Activated CD4-positive, alpha-beta memory T cell treated with anti-CD3 and anti-CD28 coated beads for 36 hours (primary cell): ENCODE data around the gene ATF7IP. TPM values are rescaled to one million over a fixed set of nuclear protein-coding genes. Genes with fewer than 3 reads are reported as not detected.
"Not testable (repeated sequence)": the region's sequence is repeated elsewhere in the genome, so short reads cannot be mapped to it uniquely, and the experiment has no call there.

ENCODE experiments used
- CTCF ChIA-PET: fragments of 350-600 bp; sonication (Branson Sonifier 250); formaldehyde crosslinking; loops from one replicate; lab custom pipeline; 2021; ENCODE audit warnings: antibody characterized with exemption, inconsistent platforms; lab: Charles Lee
- POLR2A ChIA-PET: fragments of 350-600 bp; sonication (Branson Sonifier 250); formaldehyde crosslinking; loops from one replicate; lab custom pipeline; 2021; ENCODE audit warnings: antibody characterized with exemption; lab: Charles Lee
- DNase-seq: peaks from one replicate; pipeline ENCODE4 v3.0.0-alpha.2; 2020
- H3K27ac Mint-ChIP-seq: one replicate; pipeline ENCODE4 v1.8.0; 2021; ENCODE audit warnings: mixed read lengths
- H3K27me3 Mint-ChIP-seq: one replicate; pipeline ENCODE4 v1.8.0; 2021; ENCODE audit warnings: mixed read lengths
- H3K36me3 Mint-ChIP-seq: one replicate; pipeline ENCODE4 v1.8.0; 2021; ENCODE audit warnings: mixed read lengths
- H3K4me1 Mint-ChIP-seq: one replicate; pipeline ENCODE4 v1.8.0; 2021; ENCODE audit warnings: low read depth, mixed read lengths
- H3K4me3 Mint-ChIP-seq: one replicate; pipeline ENCODE4 v1.8.0; 2021; ENCODE audit warnings: mild to moderate bottlenecking, mixed read lengths
- H3K9me3 Mint-ChIP-seq: one replicate; pipeline ENCODE4 v1.8.0; 2021; ENCODE audit warnings: mixed read lengths
- intact Hi-C: fragments of 100-400 bp; cut with micrococcal nuclease; formaldehyde crosslinking; loops from one replicate; pipeline ENCODE4 v1.15.1; 2023
- total RNA-seq, 2 experiments: library from RNA; stranded (reverse); gene quantifications; one replicate each; pipeline ENCODE4 v1.2.3, GENCODE V29; 2021

The ATF7IP gene, protein sequence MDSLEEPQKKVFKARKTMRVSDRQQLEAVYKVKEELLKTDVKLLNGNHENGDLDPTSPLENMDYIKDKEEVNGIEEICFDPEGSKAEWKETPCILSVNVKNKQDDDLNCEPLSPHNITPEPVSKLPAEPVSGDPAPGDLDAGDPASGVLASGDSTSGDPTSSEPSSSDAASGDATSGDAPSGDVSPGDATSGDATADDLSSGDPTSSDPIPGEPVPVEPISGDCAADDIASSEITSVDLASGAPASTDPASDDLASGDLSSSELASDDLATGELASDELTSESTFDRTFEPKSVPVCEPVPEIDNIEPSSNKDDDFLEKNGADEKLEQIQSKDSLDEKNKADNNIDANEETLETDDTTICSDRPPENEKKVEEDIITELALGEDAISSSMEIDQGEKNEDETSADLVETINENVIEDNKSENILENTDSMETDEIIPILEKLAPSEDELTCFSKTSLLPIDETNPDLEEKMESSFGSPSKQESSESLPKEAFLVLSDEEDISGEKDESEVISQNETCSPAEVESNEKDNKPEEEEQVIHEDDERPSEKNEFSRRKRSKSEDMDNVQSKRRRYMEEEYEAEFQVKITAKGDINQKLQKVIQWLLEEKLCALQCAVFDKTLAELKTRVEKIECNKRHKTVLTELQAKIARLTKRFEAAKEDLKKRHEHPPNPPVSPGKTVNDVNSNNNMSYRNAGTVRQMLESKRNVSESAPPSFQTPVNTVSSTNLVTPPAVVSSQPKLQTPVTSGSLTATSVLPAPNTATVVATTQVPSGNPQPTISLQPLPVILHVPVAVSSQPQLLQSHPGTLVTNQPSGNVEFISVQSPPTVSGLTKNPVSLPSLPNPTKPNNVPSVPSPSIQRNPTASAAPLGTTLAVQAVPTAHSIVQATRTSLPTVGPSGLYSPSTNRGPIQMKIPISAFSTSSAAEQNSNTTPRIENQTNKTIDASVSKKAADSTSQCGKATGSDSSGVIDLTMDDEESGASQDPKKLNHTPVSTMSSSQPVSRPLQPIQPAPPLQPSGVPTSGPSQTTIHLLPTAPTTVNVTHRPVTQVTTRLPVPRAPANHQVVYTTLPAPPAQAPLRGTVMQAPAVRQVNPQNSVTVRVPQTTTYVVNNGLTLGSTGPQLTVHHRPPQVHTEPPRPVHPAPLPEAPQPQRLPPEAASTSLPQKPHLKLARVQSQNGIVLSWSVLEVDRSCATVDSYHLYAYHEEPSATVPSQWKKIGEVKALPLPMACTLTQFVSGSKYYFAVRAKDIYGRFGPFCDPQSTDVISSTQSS
- total RNA-seq = 10 to 100 TPM; 93.0 to 94.1 TPM

DNA sequence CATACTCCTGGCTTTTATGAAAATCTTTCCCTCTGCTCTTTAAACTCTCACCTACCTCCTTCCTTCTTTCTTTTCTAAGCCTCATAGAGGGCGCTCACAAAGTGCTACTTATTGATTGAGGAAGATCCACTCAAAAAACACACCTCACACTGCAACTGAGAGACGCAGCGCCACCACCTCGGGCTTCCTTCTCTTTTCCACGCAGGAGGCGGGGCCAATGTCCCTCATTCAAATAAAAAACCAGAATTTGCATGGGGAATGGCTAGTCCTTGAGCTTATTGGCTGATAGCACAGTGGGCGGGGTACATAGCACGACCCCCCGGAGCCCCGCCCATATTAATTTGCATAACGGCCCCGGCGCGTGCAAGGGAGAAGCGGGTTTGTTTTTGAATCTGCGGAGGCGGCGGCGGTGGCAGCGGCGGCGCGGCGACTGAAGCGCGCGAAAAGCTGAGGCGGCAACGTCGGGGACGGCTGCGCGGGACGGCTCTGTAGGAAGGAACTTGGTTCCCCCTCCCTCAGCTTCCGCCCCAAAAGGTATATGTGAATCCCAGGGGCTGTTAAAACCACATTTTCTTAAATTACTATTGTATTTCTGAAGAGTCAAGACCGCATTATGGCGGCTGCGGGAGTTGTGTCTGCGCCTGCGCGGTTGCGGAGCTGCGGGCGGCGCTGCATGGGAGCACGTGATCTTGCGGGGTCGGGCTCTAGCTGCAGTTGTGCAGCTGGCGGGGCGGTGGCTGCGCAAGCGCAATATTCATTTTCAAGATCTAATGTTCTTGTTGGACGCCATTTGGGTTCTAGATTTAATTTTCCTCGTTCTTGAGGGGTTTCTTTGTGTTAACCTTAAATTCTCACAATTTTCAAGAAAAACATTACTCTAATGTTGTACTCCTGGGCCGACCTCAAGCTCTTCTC, at the start of gene ATF7IP:
Gene ATF7IP, plus strand, starts transcription at position 389 of the 915 bp plus-strand sequence. CDS start 58,234 bp downstream, outside the sequence.
- peak within 1 kb of the TSS; percentile 76 for H3K4me3 Mint-ChIP-seq
- H3K36me3 Mint-ChIP-seq = peaks cover 17% of the 10 kb centered on the region
- intact Hi-C loops = loop anchor here (1.0 to 5.0 kb wide), 10 partner anchors 89 to 1363 kb away; partner anchors contain the start of genes EMP1, GSG1 and HEBP1
- POLR2A ChIA-PET = interaction anchor here (0.9 to 2.2 kb wide), 14 partner anchors 20 to 1169 kb away, joined by 3 to 22 read pairs (median 10); partner anchors contain the start of gene EMP1
- peak; percentile 97 for DNase-seq
- H3K27ac Mint-ChIP-seq = peak within 1 kb of the TSS; percentile 91
- H3K9me3 Mint-ChIP-seq = no peaks in the 10 kb centered on the region
- CTCF ChIA-PET = interaction anchor here (0.6 to 3.6 kb wide), 24 partner anchors 9 to 982 kb away, joined by 3 to 31 read pairs (median 4); no protein-coding TSS in a partner anchor
- peaks cover 41% of the 10 kb centered on the region for H3K4me1 Mint-ChIP-seq
- peaks cover 1% of the 10 kb centered on the region for H3K27me3 Mint-ChIP-seq

DNA sequence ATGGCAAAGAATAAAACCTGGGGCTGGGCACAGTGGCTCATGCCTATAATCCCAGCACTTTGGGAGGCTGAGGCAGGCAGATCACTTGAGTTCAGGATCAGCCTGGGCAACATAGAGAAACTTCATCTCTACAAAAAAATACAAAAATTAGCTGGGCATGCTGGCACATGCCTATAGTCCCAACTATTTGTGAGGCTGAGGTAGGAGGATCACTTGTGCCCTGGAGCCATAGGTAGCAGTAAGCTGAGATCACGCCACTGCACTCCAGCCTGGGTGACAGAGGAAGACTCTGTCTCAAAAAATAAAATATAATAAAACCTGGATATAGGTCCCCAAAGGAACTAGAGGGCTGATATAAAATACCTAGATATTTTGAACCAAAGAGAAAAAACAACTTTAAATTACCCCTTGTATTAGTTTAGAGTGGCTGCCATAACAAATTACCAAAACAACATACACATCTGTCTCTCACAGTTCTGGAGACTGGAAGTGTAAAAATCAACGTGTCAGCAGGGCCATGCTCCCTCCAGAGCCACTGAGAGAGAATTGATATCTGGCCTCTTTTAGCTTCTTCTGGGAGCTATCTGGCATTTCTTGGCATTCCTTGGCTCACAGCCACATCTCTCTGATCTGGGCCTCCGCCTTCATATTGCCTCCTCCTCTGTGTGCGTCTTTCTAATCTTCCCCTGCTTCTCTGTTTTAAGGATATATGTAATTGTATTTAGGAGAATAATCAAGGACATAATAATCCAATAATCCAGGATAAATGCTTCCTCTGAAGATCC, 47.9 kb upstream of the ATF7IP start:
- no peak overlapping the region for H3K4me3 Mint-ChIP-seq
- POLR2A ChIA-PET = no interaction called here
- intact Hi-C loops = loop anchor here (5.0 kb wide), 1 partner anchor 35 kb away; no protein-coding TSS in a partner anchor
- CTCF ChIA-PET = no interaction called here
- no peaks in the 10 kb centered on the region for H3K27me3 Mint-ChIP-seq
- H3K4me1 Mint-ChIP-seq = no peaks in the 10 kb centered on the region
- no peak for DNase-seq
- no peak overlapping the region for H3K27ac Mint-ChIP-seq
- H3K9me3 Mint-ChIP-seq = no peaks in the 10 kb centered on the region
- no peaks in the 10 kb centered on the region for H3K36me3 Mint-ChIP-seq

DNA sequence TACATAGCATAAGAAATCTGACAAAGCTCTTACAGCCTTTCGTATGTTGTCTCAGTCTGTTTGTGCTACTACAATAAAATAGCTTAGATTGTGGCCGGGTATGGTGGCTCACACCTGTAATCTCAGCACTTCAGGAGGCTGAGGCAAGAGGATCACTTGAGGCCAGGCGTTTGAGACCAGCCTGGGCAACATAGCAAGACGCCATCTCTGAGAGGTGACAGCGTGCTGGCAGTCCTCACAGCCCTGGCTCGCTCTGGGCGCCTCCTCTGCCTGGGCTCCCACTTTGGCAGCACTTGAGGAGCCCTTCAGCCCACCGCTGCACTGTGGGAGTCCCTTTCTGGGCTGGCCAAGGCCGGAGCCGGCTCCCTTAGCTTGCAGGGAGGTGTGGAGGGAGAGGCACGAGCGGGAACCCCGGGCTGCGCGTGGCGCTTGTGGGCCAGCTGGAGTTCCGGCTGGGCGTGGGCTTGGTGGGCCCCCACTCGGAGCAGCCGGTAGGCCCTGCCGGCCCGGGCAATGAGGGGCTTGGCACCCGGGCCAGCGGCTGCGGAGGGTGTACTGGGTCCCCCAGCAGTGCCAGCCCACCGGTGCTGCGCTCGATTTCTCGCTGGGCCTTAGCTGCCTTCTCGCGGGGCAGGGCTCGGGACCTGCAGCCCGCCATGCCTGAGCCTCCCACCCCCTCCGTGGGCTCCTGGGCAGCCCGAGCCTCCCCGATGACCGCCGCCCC, 45.6 kb upstream of the ATF7IP start:
- CTCF ChIA-PET, H3K27me3 Mint-ChIP-seq, H3K27ac Mint-ChIP-seq, DNase-seq, H3K9me3 Mint-ChIP-seq, H3K4me3 Mint-ChIP-seq, H3K36me3 Mint-ChIP-seq, POLR2A ChIA-PET, H3K4me1 Mint-ChIP-seq: not testable (repeated sequence)
- intact Hi-C loops = loop anchor here (5.0 kb wide), 1 partner anchor 38 kb away; no protein-coding TSS in a partner anchor

DNA sequence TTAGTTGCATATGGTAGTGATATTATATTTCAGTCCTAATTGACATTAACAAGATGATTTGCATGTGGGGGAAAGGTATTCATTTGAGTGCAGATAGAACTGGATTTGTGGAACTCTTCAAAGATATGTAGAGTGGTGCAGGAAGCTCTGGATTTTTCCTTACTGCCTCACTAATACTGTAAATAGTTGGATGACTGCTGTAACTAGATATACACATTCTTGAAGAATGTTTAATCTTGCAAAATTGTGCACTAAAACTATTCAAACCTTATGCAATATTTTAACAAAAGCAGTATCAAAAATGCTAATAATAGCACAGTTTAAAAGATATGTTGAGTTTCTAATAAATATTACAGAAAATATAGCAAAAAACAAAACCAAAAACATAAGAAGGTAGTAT, 43.1 kb upstream of the ATF7IP start:
- no peaks in the 10 kb centered on the region for H3K36me3 Mint-ChIP-seq
- POLR2A ChIA-PET = no interaction called here
- intact Hi-C loops = no loop called here
- H3K27me3 Mint-ChIP-seq = no peaks in the 10 kb centered on the region
- CTCF ChIA-PET = no interaction called here
- no peak overlapping the region for H3K4me3 Mint-ChIP-seq
- H3K4me1 Mint-ChIP-seq = no peaks in the 10 kb centered on the region
- DNase-seq = no peak
- H3K27ac Mint-ChIP-seq = no peak overlapping the region
- no peaks in the 10 kb centered on the region for H3K9me3 Mint-ChIP-seq

DNA sequence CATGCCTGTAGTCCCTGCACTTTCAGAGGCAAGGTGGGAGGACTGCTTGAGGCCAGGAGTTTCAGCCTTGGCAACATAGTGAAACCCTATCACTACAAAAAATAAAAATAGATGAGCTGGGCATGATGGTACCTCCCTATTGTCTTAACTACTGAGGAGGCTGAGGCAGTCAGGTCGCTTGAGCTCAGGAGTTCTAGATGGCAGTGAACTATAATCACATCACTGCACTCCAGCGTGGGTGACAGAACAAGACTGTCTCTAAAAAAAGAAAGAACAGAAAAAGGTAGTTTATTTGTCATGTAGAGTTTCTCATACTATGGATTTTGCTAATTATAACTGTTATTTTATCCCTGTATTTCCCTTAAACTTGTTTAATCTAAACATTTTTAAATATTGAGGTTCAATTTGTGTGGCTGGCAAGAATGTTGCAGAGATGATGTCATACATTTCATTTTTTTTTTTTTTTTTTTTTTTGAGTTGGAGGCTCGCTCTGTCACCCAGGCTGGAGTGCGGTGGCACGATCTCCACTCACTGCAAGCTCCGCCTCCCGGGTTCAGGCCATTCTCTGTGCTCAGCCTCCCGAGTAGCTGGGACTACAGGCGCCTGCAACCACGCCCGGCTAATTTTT, 39.7 kb upstream of the ATF7IP start:
- Mint-ChIP-seq H3K27ac (no peak overlapping the region), H3K36me3 (no peaks in the 10 kb centered on the region), H3K4me1 (no peaks in the 10 kb centered on the region), H3K4me3 (no peak overlapping the region), H3K27me3 (no peaks in the 10 kb centered on the region), H3K9me3 (no peaks in the 10 kb centered on the region)
- ChIA-PET POLR2A (no interaction called here), CTCF (no interaction called here)
- intact Hi-C loops = no loop called here
- no peak for DNase-seq

DNA sequence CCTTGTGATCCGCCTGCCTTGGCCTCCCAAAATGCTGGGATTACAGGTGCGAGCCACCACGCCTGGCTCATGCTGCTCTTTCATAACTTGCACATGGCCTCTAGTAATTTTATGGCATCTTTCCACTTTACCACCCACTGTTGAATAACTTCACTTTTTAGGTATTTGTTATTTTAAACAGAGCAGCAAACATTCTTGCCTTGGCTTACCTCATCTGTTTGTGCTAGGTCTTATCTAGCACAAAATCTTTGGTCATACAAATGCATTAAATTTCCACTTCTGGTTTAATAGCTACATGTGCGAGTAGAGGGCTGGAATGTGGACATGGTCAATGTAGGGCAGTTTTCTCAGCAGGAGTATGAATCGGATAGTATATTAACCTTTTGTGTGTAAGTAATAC, 38.8 kb upstream of the ATF7IP start:
- no peak overlapping the region for H3K4me3 Mint-ChIP-seq
- no peaks in the 10 kb centered on the region for H3K4me1 Mint-ChIP-seq
- POLR2A ChIA-PET = no interaction called here
- intact Hi-C loops = no loop called here
- no peak overlapping the region for H3K27ac Mint-ChIP-seq
- DNase-seq = no peak
- no peaks in the 10 kb centered on the region for H3K36me3 Mint-ChIP-seq
- no peaks in the 10 kb centered on the region for H3K27me3 Mint-ChIP-seq
- H3K9me3 Mint-ChIP-seq = peaks cover under 1% of the 10 kb centered on the region
- CTCF ChIA-PET = no interaction called here

DNA sequence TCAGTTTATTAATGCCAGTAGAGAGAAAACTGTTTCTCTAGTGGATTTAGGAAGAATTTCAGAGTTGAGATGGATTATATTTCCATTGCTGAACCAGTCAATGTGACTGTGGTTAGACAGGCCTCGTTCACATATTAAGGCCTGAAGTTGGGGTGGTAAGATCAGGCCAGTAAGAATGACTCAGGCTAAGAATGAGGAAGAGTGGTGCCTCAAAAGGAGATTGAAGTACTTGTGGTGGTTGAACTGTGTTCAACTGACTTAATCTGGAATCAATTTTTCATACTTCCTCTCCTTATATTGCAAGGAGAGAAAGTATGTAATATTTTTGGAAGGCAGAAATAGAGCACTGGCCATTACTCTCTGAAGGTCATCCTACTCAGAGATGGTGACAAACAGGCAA, 37.8 kb upstream of the ATF7IP start:
- no peaks in the 10 kb centered on the region for H3K4me1 Mint-ChIP-seq
- CTCF ChIA-PET = no interaction called here
- intact Hi-C loops = no loop called here
- H3K27ac Mint-ChIP-seq = no peak overlapping the region
- H3K27me3 Mint-ChIP-seq = no peaks in the 10 kb centered on the region
- H3K36me3 Mint-ChIP-seq = peaks cover 2% of the 10 kb centered on the region
- no peak overlapping the region for H3K4me3 Mint-ChIP-seq
- POLR2A ChIA-PET = no interaction called here
- no peak for DNase-seq
- peaks cover 9% of the 10 kb centered on the region for H3K9me3 Mint-ChIP-seq

DNA sequence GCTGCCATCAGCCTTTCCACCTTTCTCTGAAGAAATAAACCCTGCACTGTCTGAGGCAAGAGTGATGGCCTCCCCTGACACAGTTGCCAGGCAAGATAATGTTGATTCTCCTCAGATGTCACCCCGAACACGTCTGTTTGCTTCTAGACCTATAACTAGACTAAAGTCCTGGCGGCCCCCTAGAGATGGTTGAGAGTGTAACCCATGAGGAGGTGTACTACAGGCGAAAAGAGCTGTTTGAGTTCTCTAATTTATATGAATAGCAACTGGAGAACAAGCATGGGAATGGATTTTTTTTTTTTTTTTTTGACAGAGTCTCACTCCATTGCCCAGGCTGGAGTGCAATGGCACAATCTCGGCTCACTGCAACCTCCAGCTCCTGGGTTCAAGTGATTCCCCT, 33.0 kb upstream of the ATF7IP start:
- ChIA-PET POLR2A (no interaction called here), CTCF (no interaction called here)
- no peak overlapping the region for H3K4me3 Mint-ChIP-seq
- no peaks in the 10 kb centered on the region for H3K27me3 Mint-ChIP-seq
- DNase-seq = no peak
- intact Hi-C loops = no loop called here
- H3K27ac Mint-ChIP-seq = no peak overlapping the region
- peaks cover 6% of the 10 kb centered on the region for H3K36me3 Mint-ChIP-seq
- no peaks in the 10 kb centered on the region for H3K4me1 Mint-ChIP-seq
- H3K9me3 Mint-ChIP-seq = peaks cover 29% of the 10 kb centered on the region

DNA sequence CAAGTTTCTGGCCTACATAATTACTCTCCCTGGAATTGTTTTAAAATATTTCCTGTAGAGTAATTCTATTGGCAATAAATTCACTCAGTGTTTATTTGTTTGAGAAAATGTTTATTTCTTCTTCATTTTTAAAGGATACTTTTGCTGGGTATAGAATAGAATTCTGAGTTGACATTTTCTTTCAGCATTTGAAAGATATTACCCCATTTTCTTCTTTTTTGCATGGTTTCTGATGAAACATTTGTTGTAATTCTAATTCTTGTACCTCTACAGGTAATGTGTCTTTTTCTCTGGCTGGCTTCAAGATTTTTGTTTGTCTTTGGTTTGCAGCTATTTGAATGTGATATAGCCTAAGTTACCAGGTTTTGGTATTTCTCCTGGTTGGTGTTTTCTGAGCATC, 25.1 kb upstream of the ATF7IP start:
- H3K4me3 Mint-ChIP-seq = no peak overlapping the region
- peaks cover 2% of the 10 kb centered on the region for H3K27me3 Mint-ChIP-seq
- H3K4me1 Mint-ChIP-seq = no peaks in the 10 kb centered on the region
- DNase-seq = no peak
- H3K36me3 Mint-ChIP-seq = peaks cover 11% of the 10 kb centered on the region
- no peak overlapping the region for H3K27ac Mint-ChIP-seq
- ChIA-PET POLR2A (no interaction called here), CTCF (no interaction called here)
- H3K9me3 Mint-ChIP-seq = peaks cover 35% of the 10 kb centered on the region
- intact Hi-C loops = no loop called here

DNA sequence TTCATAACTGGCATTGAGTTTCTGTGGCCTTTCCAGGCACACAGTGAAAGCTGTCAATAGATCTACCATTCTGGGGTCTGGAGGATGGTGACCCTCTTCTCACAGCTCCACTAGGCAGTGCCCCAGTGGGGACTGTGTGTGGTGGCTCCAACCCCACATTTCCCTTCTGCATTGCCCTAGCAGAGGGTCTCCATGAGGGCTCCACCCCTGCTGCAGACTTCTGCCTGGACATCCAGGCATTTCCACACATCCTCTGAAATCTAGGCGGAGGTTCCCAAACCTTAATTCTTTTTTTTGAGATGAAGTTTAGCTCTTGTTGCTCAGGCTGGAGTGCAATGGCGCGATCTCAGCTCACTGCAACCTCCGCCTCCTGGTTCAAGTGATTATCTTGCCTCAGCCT, 14.0 kb upstream of the ATF7IP start:
- Mint-ChIP-seq H3K9me3 (peaks cover 38% of the 10 kb centered on the region), H3K36me3 (peaks cover 20% of the 10 kb centered on the region)
- H3K4me1 Mint-ChIP-seq, intact Hi-C loops, H3K4me3 Mint-ChIP-seq, POLR2A ChIA-PET, CTCF ChIA-PET, H3K27ac Mint-ChIP-seq, H3K27me3 Mint-ChIP-seq, DNase-seq: not testable (repeated sequence)
